Thyroid gland (tissue), 4 donors: ENCODE measurements around the gene XYLB.
"Not testable (repeated sequence)": the region's sequence is repeated elsewhere in the genome, so short reads cannot be mapped to it uniquely, and the experiment has no call there.

ENCODE experiments used
- POLR2A ChIP-seq, 2 donors: fragments of 450-650 bp; IDR thresholded peaks; one replicate each; pipeline ENCODE4 v1.6.1; 2017; ENCODE audit warnings: antibody characterized with exemption in 2 of 2, mild to moderate bottlenecking in 2 of 2, moderate library complexity in 1 of 2
- TF ChIP-seq, protein P1 (sequence below), 6 experiments: fragments of 200-600 bp in 3 of 6; fragments of 450-650 bp in 3 of 6; sonication (generic) in 3 of 6; IDR thresholded peaks; one replicate each; pipeline ENCODE4 v1.5.1; 2016 to 2019; ENCODE audit warnings: antibody characterized with exemption in 6 of 6, mild to moderate bottlenecking in 2 of 6, inconsistent platforms in 1 of 6, moderate library complexity in 1 of 6

DNA sequence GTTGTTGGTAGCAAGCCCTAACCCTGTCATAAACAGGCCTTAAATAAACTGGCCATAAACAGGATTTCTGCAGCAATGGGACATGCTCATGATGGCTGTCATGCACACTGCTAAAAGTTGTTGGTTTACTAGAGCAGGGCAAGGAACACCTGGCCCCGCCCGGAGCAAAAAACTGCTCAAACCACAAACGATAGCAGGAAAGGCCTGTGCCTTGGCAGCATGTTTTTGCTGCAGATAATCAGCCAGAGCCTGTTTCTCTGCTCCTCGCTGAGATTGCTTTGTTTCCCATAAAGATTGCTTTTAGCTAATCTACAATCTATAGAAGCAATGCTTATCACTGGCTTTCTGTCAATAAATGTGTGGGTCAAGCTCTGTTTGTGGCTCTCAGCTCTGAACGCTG is 74.2 kb downstream of the XYLB start:
- TF ChIP-seq, protein P1, sequence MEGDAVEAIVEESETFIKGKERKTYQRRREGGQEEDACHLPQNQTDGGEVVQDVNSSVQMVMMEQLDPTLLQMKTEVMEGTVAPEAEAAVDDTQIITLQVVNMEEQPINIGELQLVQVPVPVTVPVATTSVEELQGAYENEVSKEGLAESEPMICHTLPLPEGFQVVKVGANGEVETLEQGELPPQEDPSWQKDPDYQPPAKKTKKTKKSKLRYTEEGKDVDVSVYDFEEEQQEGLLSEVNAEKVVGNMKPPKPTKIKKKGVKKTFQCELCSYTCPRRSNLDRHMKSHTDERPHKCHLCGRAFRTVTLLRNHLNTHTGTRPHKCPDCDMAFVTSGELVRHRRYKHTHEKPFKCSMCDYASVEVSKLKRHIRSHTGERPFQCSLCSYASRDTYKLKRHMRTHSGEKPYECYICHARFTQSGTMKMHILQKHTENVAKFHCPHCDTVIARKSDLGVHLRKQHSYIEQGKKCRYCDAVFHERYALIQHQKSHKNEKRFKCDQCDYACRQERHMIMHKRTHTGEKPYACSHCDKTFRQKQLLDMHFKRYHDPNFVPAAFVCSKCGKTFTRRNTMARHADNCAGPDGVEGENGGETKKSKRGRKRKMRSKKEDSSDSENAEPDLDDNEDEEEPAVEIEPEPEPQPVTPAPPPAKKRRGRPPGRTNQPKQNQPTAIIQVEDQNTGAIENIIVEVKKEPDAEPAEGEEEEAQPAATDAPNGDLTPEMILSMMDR (IDR thresholded peaks at IDR 0.05) = not testable (repeated sequence)
- not testable (repeated sequence) for TF ChIP-seq POLR2A (IDR thresholded peaks at IDR 0.05)
